Measurements from ENCODE around the gene NFATC3.
A peak's percentile ranks its signal among the peaks of the same experiment; 100 is the strongest.
"Not testable (repeated sequence)": the region's sequence is repeated elsewhere in the genome, so short reads cannot be mapped to it uniquely, and the experiment has no call there.

NFATC3 gene

DNA sequence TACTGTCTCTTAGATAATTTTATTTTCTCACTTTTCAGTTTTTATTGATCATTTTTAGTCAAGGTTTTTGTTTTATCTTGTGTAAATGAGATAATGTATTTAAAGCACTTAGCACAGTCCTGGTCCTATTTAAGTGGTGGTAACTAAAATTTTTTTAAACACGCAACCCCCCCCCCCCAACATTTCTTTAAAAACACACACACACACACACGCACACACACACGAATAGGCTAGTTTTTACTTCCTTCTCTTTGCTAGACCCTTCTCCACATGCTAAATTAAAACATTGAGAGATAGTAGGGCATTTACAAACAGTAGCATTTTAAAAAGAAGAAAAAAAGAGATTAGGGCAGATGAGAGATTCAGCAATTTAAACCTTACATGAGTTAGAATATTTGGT, 5.0 kb downstream of the NFATC3 start:
- DNase-seq = no peak

DNA sequence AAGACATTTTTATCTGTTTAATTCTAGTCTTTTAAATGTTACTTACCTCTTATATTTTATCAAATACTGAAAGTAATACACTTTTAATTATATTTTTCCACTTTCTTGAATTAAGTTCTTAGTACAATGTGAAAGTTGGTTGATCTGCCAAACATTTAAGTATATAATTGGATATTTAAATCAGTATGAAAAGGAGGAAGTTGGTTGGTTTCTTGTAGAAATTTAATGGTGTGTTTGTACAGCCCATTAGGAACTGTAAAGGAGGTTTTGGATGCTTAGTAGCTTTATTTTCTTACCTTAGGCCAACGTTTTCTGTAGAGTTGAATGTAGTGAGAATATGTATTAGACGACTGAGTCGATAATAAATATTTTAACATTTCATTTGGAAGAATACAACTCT, 5.4 kb downstream of the NFATC3 start:
- no peak for DNase-seq

DNA sequence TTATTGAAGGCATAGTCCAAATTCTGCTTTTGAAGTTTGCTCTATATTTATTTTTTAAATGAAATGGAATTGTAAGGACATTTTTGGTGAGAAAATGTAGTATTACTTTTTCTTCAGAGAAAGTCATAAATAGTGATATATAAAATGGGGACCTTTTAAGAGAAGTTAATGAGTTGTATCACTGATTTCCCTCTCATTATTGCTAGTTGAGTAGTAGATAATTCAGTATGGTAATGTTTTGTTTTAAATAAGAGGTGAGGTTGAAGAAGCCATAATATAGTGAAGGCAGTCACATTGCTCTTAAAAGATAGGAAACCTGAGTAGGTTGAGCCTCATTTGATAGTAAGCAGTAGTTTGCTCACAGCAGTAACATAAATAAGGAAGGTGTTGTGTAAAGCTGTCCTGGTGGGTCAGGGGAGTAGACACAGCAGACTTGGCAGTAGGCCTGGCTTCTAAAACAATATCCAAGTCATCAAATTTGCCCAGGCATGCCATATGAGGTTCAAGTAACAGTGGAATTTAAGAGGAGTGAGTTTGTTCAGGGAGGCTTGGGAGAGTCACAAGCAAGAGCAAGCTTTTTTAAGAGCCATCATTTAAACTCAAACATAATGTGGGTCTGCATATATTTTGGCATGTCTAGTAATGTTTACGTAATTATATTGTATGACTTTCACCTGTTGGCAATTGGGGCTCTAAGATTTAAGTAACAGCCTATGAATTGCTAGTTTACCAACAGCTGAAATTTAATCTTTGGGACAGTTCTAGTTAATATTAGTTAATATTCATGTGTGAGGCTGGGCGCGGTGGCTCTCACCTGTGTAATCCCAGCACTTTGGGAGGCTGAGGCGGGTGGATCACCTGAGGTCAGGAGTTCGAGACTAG, 6.5 kb downstream of the NFATC3 start:
- peak; percentile 43 for DNase-seq

DNA sequence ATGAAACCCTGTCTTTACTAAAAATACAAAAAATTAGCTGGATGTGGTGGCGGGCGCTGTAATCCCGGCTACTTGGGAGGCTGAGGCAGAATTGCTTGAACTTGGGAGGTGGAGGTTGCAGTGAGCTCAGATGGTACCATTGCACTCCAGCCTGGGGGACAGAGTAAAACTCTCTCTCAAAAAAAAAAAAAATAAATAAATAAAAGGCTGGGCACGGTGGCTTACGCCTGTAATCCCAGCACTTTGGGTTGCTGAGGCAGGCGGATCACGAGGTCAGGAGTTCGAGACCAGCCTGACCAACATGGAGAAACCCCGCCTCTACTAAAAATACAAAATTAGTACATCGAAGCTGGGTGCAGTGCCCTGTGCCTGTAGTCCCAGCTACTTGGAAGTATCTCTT, 7.1 kb downstream of the NFATC3 start:
- not testable (repeated sequence) for DNase-seq

DNA sequence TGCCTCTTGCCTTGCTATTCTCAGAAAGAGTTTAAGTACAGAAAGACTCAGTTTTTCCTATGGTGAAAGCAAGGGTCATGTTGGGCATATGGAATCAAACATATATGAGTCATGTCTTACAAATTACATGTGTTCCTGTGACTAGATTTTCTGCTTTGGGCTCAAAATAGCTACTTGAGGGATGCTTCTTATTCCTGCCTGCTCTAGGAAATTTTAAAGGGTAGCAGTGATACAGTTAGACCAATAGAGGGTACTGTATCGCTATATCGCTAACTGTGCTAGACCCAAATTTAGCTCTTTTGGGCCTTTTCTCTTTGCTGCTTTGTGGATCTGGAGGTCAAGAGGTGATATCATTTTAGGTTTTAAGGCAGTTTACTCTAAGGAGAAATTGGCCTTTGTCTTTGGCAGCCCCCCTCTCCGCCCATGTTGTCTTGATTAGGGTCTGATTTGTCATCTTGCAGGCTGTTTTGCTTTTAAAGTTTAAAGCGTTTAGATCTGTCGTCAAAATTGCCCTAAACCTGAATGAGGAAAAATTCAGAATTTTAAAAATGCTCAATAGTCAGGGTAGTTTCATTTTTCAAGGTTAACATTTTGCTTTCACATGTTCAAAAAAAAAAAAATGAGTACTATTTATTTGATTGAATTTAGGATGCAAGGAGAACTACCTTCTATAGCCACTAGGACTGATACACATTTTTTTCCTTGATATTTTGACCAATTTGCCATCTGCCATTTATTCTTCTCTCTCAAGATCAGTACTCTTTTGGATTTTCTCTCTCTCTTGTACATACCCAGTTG, 8.8 kb downstream of the NFATC3 start:
- peak; percentile 62 for DNase-seq

DNA sequence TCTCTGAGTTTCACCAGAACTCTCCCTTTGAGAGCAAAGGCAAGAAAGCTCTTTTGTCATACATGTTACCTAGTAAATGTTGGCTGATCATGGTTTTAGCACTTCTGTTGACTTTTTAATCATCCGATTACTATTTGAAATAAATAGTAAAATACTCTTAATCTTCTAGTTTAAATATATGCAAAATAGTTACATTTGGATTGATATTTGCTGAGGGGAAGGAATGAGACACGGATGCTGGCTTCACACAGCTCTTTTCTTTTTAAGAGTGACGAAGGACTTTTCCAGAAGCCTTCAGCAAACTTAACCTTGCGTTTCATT, 9.4 kb downstream of the NFATC3 start:
- no peak for DNase-seq

DNA sequence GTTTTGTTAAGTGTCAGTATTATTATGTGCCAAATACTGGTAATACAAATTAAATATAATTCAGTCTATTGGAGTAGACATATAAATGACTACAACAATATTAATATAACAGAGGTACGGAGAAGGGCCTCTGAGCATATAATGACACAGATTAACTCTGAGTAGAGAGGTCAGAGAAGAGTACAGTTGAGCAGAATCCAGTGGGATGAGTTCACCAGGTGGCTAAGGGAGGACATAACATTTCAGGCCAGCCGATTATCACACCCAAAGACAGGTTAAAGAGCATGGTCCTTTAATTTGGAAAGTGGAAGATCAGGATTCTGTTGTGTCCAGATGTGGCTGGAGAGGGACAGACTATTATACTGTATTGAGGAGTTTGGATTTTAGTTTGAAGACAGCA, 11.3 kb downstream of the NFATC3 start:
- DNase-seq = no peak

DNA sequence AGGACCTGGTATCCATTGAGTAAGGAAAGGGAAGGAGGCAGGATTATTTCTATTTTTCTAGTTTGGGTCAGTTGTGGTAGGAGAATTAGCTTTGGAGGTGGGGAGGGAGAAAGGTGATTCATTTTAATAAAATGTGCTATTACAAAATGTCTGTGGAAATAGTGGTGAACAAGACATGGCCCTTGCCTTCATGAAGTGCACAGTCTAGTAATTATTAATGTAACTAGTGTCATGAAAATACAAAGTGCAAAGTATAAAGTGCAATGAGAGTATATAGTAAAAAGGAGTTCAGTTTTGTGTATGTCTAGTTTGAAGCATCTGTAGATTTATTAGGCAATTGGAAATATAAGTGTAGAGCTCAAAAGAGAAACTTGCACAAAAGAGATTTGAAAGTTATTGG, 11.9 kb downstream of the NFATC3 start:
- DNase-seq = no peak

DNA sequence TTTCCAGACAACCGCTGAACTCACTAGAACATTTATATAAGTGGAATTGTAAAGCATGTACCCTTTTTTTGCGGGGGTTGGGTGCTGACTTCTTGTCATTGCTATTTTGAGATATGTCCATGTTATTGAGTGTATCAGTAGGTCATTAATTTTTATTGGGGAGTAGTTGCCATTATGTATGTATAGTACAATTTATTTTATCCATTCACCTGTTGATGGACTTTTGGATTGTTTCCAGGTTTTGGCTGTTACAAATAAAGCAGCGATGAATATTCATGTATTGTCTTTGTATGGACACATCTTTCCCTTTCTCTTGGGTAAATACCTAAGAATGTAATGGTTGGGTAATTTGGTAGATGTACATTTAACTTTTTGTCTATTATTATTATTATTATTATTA, 12.7 kb downstream of the NFATC3 start:
- no peak for DNase-seq

DNA sequence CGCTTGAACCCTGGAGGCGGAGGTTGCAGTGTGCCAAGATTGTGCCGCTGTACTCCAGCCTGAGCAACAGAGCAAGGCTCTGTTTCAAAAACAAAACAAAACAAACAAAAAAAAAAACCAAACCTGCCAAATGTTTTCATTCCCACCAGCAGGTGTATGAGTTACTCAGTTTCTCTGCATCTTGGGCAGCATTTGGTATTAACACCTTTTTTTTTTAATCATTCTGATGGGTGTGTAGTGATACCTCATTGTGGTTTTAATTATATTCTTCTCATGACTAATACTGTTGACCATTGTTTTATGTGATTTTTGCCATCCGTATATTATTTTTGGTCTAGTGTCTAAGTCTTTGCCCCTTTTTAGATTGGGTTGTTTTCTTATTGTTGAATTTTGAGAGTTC, 15.3 kb downstream of the NFATC3 start:
- DNase-seq = no peak

DNA sequence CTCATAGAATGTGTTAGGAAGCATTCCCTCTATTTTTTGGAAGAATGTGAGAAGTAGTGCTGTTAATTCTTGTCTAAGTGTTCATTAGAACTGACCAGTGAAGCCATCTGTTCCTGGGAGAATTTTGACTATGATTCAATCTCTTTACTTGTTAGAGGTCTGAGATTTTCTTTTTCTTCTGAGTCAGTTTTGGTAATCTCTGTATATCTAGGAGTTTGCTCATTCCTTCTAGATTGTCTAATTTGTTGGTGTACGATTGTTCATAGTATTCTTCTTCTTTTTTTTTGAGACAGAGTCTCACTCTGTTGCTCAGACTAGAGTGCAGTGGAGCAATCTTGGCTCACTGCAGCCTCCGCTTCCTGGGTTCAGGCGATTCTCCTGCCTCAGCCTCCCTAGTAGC, 20.4 kb downstream of the NFATC3 start:
- DNase-seq = no peak

DNA sequence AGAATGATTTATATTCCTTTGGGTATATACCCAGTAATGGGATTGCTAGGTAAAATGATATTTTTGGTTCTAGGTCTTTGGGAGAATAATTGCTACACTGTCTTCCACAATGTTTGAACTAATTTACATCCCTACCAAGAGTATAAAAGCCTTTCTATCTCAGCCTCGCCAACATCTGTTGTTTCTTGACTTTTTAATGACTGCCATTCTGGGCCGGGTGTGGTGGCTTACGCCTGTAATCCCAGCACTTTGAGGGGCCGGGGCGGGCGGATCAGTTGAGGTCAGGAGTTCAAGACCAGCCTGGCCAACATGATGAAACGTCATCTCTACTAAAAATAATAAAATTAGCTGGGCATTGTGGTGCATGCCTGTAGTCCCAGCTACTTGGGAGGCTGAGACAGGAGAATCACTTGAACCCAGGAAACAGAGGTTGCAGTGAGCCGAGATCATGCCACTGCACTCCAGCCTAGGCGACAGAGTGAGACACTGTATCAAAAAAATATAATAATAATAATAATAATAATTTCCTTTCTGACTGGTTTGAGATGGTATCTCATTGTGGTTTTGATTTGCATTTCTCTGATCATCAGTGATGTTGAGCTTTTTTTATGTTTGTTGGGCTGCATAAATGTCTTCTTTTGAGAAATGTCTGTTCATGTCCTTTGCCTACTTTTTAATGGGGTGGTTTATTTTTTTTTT, 22.2 kb downstream of the NFATC3 start:
- DNase-seq = not testable (repeated sequence)

DNA sequence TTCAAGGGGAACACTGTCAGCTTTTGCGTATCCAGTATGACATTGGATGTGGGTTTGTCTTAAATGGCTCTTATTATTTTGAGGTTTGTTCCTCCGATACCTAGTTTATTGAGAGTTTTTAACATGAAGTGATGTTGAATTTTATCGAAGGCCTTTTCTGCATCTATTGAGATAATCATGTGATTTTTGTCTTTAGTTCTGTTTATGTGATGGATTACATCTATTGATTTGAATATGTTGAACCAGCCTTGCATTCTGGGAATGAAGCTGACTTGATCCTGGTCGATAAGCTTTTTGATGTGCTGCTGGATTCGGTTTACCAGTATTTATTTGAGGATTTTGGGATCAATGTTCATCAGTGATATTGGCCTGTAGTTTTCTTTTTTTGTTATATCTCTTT, 24.0 kb downstream of the NFATC3 start:
- not testable (repeated sequence) for DNase-seq

DNA sequence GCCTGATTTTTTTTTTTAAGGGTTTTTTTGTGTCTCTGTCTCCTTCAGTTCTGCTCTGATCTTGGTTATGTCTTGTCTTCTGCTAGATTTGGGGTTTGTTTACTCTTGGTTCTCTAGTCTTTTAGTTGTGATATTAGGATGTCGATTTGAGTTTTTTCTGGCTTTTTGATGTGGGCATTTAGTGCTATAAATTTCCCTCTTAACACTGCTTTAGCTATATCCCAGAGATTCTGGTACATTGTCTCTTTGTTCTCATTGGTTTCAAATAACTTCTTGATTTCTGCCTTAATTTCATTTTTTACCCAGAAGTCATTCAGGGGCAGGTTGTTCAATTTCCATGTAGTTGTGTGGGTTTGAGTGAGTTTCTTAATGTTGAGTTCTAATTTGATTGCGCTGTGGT, 25.4 kb downstream of the NFATC3 start:
- DNase-seq = not testable (repeated sequence)

DNA sequence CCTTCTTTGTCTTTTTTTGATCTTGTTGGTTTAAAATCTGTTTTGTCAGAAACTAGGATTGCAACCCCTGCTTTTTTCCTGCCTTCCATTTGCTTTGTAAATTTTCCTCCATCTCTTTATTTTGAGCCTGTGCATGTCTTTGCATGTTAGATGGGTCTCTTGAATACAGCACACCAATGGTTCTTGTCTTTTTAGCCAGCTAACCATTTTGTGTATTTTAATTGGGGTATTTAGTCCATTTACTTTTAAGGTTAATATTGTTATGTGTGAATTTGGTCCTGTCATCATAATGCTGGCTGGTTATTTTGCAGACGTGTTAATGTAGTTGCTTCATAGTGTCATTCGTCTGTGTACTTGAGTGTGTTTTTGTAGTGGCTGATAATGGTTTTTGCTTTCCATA, 26.2 kb downstream of the NFATC3 start:
- no peak for DNase-seq

DNA sequence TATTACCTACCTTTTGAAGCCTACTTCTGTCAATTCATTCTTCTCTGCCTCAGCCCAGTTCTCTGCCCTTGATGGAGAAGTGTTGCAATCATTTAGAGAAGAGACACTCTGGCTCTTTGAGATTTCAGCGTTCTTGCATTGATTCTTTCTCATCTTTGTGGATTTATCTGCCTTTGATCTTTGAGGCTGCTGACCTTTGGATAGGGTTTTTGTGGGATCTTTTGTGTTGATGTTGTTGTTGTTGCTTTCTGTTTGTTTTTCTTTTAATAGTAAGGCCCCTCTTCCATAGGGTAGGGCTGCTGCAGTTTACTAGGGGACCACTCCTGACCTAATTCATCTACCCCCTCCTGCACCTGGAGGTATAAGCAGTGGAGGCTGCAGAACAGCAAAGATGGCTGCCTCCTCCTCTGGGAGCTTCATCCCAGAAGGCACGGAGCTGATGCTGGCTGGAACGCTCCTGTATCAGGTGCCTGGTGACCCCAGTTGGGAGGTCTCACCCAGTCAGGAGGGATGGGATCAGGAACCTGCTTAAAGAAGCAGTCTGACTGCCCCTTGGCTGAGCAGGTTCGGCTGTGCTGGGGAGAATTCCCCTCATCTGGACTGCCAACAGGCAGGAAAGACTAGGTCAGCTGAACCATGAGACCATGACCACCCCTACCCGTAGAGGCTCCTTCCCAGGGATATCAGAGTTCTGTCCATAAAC, 28.0 kb downstream of the NFATC3 start:
- no peak for DNase-seq

DNA sequence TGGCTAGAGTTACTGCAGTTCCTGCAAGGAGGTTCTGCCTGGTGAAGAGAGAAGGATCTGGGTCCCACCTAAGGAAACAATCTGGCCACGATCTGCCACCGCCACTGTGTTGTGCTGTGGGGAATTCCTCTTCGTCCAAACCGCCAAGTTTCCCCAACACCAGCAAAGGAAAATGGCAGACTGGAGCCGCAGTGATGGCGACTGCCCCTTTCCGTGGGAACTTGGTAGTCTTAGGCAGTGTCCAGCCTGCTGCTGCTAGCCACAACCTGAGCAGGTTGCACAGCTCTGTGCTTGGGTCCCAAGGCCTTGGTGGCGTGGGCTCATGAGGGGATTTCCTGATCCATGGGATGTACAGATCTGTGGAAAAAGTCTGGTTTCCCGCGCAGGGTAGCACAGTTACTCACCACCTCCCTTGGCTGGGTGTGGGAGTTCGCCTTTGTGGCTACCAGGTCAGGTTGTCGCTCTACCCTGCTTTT, 28.6 kb downstream of the NFATC3 start:
- DNase-seq = no peak

DNA sequence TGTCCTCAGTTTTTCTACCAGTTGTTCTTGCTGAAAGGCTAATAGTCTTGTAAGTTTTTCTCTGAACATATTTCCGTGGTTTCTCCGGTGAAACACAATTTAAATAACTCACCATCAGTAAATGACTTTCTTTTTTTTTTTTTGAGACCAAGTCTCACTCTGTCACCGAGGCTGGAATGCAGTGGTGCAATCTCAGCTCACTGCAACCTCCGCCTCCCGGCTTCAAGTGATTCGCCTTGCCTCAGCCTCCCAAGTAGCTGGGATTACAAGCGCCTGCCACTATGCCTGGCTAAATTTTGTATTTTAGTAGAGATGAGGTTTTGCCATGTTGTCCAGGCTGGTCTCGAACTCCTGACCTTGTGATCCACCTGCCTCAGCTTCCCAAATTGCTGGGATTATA, 29.8 kb downstream of the NFATC3 start:
- DNase-seq = peak; percentile 43

DNA sequence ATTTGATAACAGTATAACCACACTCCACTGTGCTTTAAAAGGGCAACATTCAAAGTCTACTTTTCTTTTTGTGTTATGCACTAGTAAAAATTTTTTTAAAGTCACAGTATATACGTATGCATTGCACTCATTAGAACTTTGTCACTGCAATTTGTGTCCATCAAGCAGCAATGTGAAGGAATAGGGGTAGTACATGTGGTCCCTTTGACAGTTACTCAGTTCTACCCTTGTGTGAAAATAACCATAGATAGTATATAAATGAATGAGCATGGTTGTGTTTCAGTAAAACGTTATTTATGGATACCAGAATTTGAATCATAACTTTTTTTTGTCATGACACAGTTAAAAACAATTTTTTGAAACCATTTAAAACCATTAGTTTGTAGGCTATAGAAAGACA, 30.7 kb downstream of the NFATC3 start:
- DNase-seq = no peak

DNA sequence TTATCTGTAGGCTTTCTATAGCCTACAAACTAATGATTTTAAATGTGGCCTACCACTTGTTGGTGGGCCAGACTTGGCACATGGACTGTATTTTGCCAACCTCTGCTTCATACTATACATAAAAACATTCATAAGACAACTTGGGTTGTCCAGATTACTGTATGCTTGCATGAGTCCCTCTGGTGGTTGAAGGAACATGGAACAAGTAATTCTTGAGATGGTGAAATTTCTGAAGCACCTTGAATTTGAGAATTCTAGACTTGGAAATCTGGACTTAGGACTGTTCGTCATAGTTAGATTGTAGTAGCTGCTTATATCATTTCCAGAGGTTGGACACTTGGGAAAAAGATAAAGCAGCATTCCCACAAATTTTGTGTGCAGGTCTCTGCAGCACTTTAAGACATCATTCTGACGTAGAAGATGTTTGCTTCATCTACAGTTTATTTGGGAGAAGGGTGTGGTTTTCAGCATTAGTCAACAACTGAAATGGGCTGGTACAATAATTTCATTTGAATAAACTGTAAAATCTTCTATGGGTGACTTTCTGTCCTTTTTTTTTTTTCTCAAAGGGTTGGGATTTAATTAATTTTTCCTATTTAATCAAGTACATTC, 31.2 kb downstream of the NFATC3 start:
- peak; percentile 28 for DNase-seq

DNA sequence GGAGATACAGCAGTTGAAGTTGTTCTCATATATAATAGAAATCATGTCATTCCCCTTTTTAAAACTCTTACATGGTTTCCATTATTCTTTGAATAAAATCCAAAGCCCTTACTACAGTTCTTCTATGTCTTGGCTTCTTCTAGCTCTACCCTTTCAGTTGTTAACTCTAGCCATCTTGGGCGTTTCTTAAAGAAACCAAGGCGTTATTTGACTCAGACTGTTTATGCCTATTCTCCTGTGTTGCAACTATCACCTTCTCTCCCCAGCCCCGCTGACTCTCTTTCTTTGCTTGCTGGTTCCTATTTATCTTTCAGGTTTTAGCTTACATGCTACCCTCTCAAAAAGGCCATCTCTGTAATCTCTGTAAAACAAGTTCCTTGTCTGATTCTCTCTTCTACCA, 32.7 kb downstream of the NFATC3 start:
- no peak for DNase-seq

DNA sequence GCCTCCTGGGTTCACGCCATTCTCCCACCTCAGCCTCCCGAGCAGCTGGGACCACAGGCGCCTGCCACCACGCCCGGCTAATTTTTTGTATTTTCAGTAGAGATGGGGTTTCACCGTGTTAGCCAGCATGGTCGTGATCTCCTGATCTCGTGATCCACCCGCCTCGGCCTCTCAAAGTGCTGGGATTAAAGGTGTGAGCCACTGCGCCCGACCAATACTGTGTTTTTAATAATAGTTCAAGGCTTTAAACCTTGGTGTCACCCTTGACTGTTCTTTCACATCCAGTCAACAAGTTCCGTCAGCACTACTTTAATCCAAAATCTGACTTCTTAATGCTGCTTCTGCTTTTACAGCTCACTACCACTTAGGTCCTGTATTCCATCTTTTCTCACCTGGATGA, 33.8 kb downstream of the NFATC3 start:
- DNase-seq = not testable (repeated sequence)
